Measurements from ENCODE around the gene ARIH2.

Gene ARIH2

GRCh38 chr3:49034650-49035049, 116.0 kb downstream of the ARIH2 start:
- in situ Hi-C loops (cut with HindIII; ENCODE audit: low sequenced_read_pairs) = no loop called here

DNA sequence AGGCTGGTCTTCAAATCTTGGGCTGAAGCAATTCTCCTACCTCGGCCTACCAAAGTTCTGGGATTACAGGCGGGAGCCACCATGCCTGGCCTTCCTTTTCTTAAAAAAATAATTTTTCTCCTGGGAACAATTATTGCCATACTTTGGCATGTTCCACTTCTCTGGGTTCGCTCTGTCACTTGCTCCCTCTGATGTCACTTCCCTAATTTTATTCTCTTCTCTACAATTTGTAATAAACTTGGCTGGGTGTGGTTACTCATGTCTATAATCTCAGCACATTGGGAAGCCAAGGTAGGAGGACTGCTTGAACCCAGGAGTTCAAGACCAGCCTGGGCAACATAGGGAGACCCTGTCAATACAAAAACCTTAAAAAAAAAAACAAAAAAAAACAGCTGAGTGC, 116.6 kb downstream of the ARIH2 start:
- in situ Hi-C loops (cut with HindIII; ENCODE audit: low sequenced_read_pairs) = no loop called here

All from endothelial cell of hepatic sinusoid (primary cell).